Endodermal cell (in vitro differentiated cells): ENCODE measurements around the gene OR2A25. TPM values are rescaled to one million over a fixed set of nuclear protein-coding genes. Genes with fewer than 3 reads are reported as not detected.

ENCODE experiments used
- DNase-seq: peaks from one replicate; pipeline ENCODE4 v3.0.0-alpha.2; 2017
- H3K27ac ChIP-seq: 2 replicates; pipeline ENCODE4 v1.5.1; 2013; ENCODE audit warnings: mild to moderate bottlenecking, low read depth, low read length, moderate library complexity
- H3K27me3 ChIP-seq: 2 replicates; pipeline ENCODE4 v1.6.1; 2013; ENCODE audit warnings: mild to moderate bottlenecking, low read length, moderate library complexity; ENCODE audit not compliant: insufficient read depth, control insufficient read depth, poor library complexity, severe bottlenecking
- H3K36me3 ChIP-seq: 2 replicates; pipeline ENCODE4 v1.7.0; 2013; ENCODE audit warnings: mild to moderate bottlenecking, low read length, moderate library complexity; ENCODE audit not compliant: control insufficient read depth, insufficient read depth
- H3K4me1 ChIP-seq: one replicate; pipeline ENCODE4 v1.7.0; 2013; ENCODE audit warnings: low read length; ENCODE audit not compliant: control insufficient read depth, insufficient read depth
- H3K4me3 ChIP-seq: 2 replicates; pipeline ENCODE4 v1.5.1; 2013; ENCODE audit warnings: mild to moderate bottlenecking, low read length, moderate library complexity
- H3K9ac ChIP-seq: 2 replicates; pipeline ENCODE4 v1.6.1; 2013; ENCODE audit warnings: mild to moderate bottlenecking, low read length, moderate library complexity; ENCODE audit not compliant: poor library complexity, severe bottlenecking; ENCODE audit errors: extremely low read depth
- H3K9me3 ChIP-seq: 2 replicates; pipeline ENCODE4 v1.6.1; 2013; ENCODE audit warnings: mild to moderate bottlenecking, low read length, moderate library complexity; ENCODE audit not compliant: control insufficient read depth
- H3K27ac Mint-ChIP-seq: 2 replicates; pipeline ENCODE4 v1.8.0; 2020; ENCODE audit warnings: mixed read lengths
- H3K27me3 Mint-ChIP-seq: 2 replicates; pipeline ENCODE4 v1.8.0; 2021; ENCODE audit warnings: mild to moderate bottlenecking, mixed read lengths; ENCODE audit not compliant: insufficient read depth
- H3K36me3 Mint-ChIP-seq: 2 replicates; pipeline ENCODE4 v1.8.0; 2020; ENCODE audit warnings: low read depth, mixed read lengths
- H3K4me1 Mint-ChIP-seq: 2 replicates; pipeline ENCODE4 v1.8.0; 2020; ENCODE audit warnings: mixed read lengths
- H3K4me3 Mint-ChIP-seq: 2 replicates; pipeline ENCODE4 v1.8.0; 2020; ENCODE audit warnings: mild to moderate bottlenecking, moderate library complexity, mixed read lengths
- H3K9me3 Mint-ChIP-seq: 2 replicates; pipeline ENCODE4 v1.8.0; 2020; ENCODE audit warnings: mild to moderate bottlenecking, mixed read lengths
- CTCF ChIP-seq: fragments of 200-600 bp; sonication (generic); conservative IDR thresholded peaks from 2 replicates; pipeline ENCODE4 v1.5.0; 2021; ENCODE audit warnings: antibody characterized with exemption, mild to moderate bottlenecking
- WGBS, 2 experiments: methylation state at CpG; one replicate each; pipeline versions ENCODE4 v1.1.5 to v1.1.7; 2013; ENCODE audit warnings: missing lambda C conversion rate in 2 of 2, mixed read lengths in 1 of 2; ENCODE audit not compliant: insufficient coverage in 1 of 2, insufficient read length in 1 of 2; 5-methylcytosine and 5-hydroxymethylcytosine counted together
- total RNA-seq, 2 donors: library from RNA; stranded (reverse); fragmentation: NEBNext Ultra II Directional in 1 of 2; extraction: Animal tissue kit (Norgen Biotek cat#: 25700) in 1 of 2; gene quantifications; 2 replicates in 1 of 2; 3 replicates in 1 of 2; pipeline ENCODE4 v1.2.1, GENCODE V29; 2021

OR2A25 gene
- total RNA-seq, 2 donors from 2014 or later: not detected

GRCh38 chr7:144109283-144109682 lies 39.7 kb downstream of the OR2A25 start, which contains the start of gene OR2A2:
TSS of gene OR2A2 (plus strand) at chr7:144109583. CDS start at chr7:144109583, 0 bp downstream.
- no peaks in the 10 kb centered on the region for H3K9me3 Mint-ChIP-seq
- Histone ChIP-seq H3K9me3 (no peaks in the 10 kb centered on the region), H3K4me1 (no peaks in the 10 kb centered on the region), H3K4me3 (no peak within 1 kb of the TSS), H3K27me3 (no peaks in the 10 kb centered on the region), H3K36me3 (no peaks in the 10 kb centered on the region), H3K9ac (no peak within 1 kb of the TSS), H3K27ac (no peak within 1 kb of the TSS)
- no peaks in the 10 kb centered on the region for H3K4me1 Mint-ChIP-seq
- no peak within 1 kb of the TSS for H3K27ac Mint-ChIP-seq
- H3K36me3 Mint-ChIP-seq: no peaks in the 10 kb centered on the region
- WGBS, 2 experiments: 88% methylated on average over 1 of the region's 2 CpGs; no CpG with 5 or more reads in 1 of the 2 experiments
- no peak for DNase-seq
- peaks cover 2% of the 10 kb centered on the region for H3K27me3 Mint-ChIP-seq
- no peak for TF ChIP-seq CTCF
- H3K4me3 Mint-ChIP-seq: no peak within 1 kb of the TSS

GRCh38 chr7:144110272-144110671 lies 40.7 kb downstream of the OR2A25 start:
- Histone ChIP-seq H3K4me3 (no peak overlapping the region), H3K27me3 (no peaks in the 10 kb centered on the region), H3K27ac (no peak overlapping the region), H3K4me1 (no peaks in the 10 kb centered on the region), H3K9me3 (no peaks in the 10 kb centered on the region), H3K36me3 (no peaks in the 10 kb centered on the region), H3K9ac (no peak overlapping the region)
- Mint-ChIP-seq H3K27me3 (peaks cover 2% of the 10 kb centered on the region), H3K9me3 (no peaks in the 10 kb centered on the region), H3K36me3 (no peaks in the 10 kb centered on the region), H3K27ac (no peak overlapping the region), H3K4me1 (no peaks in the 10 kb centered on the region), H3K4me3 (no peak overlapping the region)
- TF ChIP-seq CTCF: peak; percentile 39
- no peak for DNase-seq
- WGBS, 2 experiments: 91% methylated on average over 3 to 5 of the region's 5 CpGs

GRCh38 chr7:144113651-144114050 lies 44.0 kb downstream of the OR2A25 start:
- no peak overlapping the region for H3K27ac ChIP-seq
- no peak overlapping the region for H3K27ac Mint-ChIP-seq

More at GRCh38 chr7:144113651-144114050, 44.0 kb downstream of the OR2A25 start:
- 59 to 100% methylated on average over 1 of the region's 1 CpG for WGBS, 2 experiments
- TF ChIP-seq CTCF: no peak
- Mint-ChIP-seq H3K27me3 (peaks cover 2% of the 10 kb centered on the region), H3K9me3 (no peaks in the 10 kb centered on the region), H3K4me3 (no peak overlapping the region), H3K4me1 (no peaks in the 10 kb centered on the region), H3K36me3 (no peaks in the 10 kb centered on the region)
- no peak overlapping the region for H3K9ac ChIP-seq
- H3K27me3 ChIP-seq: no peaks in the 10 kb centered on the region
- H3K4me1 ChIP-seq: no peaks in the 10 kb centered on the region
- H3K4me3 ChIP-seq: no peak overlapping the region
- no peak for DNase-seq
- no peaks in the 10 kb centered on the region for H3K9me3 ChIP-seq
- no peaks in the 10 kb centered on the region for H3K36me3 ChIP-seq
